Stimulated activated CD4-positive, alpha-beta T cell treated with anti-CD3 and anti-CD28 coated beads, Interleukin-1b, Interleukin-23, amount 100 ng/mL, for 24 hours (primary cell): Measurements from ENCODE around the gene MIOX.
A peak's percentile ranks its signal among the peaks of the same experiment; 100 is the strongest.
"Not testable (repeated sequence)": the region's sequence is repeated elsewhere in the genome, so short reads cannot be mapped to it uniquely, and the experiment has no call there.

ENCODE experiments used
- DNase-seq, 4 experiments: peaks; one replicate each; pipeline ENCODE4 v3.0.0-alpha.2; 2020; ENCODE audit warnings: low read depth in 4 of 4, low spot score in 1 of 4

MIOX gene

DNA sequence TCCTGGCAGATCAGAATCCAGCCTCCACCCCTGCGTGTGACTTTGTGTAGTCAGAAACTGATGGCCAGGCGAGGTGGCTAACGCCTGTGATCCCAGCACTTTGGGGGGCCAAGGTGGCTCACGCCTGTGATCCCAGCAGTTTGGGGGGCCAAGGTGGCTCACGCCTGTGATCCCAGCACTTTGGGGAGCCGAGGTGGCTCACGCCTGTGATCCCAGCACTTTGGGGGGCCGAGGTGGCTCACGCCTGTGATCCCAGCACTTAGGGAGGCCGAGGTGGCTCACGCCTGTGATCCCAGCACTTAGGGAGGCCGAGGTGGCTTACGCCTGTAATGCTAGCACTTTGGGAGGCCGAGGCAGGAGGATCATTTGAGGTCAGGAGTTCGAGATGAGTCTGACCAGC lies 26.5 kb downstream of the MIOX start:
- no peak for DNase-seq

DNA sequence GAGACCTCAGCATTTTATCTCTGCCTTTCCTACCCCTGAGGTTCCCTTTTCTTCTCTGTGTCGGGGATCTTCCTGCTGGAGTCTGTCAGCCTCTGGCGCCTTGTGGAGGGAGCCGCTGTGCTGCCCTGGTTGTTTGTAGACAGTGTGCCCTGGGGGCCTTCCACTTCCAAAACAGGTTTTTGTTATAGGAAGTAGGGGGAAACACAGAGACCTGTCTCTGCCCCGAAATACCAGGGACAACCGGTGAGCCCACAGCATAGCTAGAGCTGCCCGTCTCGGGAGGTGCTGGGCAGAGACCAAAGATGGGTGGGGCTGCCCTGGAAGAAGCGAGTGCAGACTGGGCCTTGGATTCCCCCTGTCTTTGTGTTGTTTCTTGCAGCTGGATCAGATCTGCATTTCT lies 29.4 kb downstream of the MIOX start:
- no peak for DNase-seq

DNA sequence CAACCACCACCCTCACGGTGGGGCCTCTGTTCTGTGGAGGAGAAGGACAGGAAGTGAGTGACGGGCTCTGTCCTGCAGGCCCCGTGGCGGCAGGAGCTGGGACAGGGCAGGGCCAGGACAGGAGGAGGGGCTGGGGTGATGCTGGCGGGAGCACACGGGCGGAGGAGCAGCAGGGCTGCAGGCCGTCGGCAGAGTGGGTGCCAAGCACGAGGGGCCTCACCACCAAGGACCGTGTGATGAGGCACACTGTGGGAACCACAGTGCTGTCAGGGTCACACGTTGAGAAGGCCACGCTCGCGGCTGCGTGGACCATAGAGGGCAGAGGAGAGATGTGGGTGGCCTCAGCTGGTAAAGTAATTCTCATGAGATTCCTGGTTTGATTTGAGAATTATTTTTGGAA lies 30.2 kb downstream of the MIOX start:
- DNase-seq = no peak

DNA sequence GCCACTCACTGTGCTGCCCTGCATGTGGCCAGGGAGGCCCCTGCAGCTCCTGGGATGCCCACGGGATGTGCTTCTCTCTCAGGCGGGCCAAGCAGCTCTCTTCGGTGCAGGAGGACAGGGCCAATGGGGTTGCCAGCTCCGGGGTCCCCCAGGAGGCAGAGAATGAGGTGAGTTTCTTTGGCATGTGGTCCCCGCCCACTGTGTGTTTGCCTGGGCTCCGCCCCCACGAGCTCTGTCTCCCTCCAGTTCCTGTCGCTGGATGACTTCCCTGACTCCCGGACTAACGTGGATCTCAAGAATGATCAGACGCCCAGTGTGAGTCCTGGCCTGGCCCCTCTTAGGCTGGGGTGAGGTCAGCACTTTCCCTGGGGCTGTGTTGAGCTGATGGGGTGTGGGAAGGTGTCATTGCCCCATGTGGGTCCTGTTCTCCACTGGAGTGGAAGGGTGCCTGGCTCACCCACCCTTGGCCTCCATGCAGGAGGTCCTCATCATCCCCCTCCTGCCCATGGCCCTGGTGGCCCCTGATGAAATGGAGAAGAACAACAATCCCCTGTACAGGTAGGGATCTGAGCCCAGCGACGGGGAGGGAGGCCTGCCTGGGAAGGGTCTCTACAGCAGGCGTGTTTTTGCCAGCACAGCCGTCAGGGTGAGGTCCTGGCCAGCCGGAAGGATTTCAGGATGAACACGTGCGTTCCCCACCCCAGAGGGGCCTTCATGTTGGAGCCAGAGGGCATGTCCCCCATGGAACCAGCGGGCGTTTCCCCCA lies 31.0 kb downstream of the MIOX start:
- DNase-seq = no peak

- DNase-seq = no peak
Measured at GRCh38 chr22:50518606-50519005, 31.9 kb downstream of the MIOX start.

DNA sequence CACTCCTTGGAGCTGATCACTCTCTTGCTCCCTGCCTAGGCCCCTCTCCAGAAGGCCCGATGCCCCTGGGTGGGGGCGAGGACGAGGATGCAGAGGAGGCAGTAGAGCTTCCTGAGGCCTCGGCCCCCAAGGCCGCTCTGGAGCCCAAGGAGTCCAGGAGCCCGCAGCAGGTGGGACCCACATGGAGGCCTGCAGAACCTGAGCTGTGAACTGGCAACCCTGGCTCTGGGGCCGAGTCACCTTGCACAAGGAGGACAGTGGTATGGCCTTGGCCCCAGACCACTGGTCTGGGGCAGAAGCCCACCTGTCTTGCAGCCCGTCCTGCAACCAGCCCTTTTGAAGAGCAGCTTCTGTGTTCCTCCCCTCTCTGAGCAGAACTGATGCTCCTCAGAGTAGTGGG lies 32.5 kb downstream of the MIOX start:
- no peak for DNase-seq

DNA sequence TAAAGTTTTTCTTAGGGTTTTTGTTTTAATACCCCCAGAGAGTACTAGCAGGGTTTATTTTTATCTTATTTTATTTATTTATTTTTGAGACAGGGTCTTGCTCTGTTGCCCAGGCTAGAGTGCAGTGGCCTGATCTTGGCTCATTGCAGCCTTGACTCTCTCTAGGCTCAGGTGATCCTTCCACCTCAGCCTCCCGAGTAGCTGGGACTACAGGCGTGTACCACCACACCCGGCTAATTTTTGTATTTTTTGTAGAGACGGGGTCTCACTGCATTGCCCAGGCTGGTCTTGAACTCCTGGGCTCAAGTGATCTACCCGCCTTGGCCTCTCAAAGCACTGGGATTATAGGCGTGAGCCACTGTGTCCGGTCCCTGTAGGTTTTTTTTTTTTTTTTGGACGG lies 33.5 kb downstream of the MIOX start:
- DNase-seq = not testable (repeated sequence)

GRCh38 chr22:50520826-50521453 lies 34.3 kb downstream of the MIOX start:
- no peak for DNase-seq

- no peak for DNase-seq
Measured at GRCh38 chr22:50521710-50522109, 35.1 kb downstream of the MIOX start.

DNA sequence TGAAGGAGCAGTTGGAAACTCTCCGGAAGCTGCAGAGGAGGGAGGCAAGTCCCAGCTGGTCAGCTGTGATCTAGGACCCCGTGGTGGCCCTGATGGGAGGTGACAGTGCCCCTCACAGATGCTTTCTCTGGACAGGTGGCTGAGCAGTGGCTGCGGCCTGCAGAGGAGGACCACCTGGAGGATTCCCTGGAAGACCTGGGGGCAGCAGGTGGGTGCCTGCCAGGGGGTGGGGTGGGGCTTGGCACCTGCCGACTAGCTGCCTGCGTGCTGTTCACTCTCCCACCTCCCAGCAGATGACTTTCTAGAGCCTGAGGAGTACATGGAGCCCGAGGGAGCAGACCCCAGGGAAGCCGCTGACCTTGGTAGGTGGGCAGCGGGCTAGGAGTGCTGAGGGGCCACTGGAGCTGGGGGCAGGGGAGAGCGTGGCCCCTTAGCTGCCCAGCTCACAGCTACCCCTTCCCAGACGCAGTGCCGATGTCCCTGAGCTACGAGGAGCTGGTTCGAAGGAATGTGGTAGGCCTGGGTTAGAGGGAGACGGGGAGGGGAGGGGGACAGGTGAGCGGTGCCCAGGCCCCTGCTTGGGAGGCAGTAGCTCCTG lies 35.6 kb downstream of the MIOX start:
- DNase-seq = no peak

DNA sequence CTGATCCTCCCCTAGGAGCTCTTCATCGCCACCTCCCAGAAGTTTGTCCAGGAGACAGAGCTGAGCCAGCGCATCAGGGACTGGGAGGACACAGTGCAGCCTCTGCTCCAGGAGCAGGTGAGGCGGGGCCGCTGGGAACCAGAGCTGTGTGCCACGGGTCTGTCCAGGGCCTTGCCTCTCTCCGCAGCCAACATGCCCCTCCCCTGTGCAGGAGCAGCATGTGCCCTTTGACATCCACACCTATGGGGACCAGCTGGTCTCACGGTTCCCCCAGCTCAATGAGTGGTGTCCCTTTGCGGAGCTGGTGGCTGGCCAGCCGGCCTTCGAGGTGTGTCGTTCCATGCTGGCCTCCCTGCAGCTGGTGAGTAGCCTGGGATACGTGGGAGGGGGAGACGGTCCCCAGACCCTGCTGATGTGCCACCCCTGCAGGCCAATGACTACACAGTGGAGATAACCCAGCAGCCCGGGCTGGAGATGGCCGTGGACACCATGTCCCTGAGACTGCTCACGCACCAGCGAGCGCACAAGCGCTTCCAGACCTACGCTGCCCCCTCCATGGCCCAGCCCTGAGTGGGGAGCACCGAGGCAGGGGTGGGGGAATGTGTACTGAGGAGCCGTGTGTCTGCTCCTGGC lies 36.3 kb downstream of the MIOX start:
- DNase-seq = no peak

DNA sequence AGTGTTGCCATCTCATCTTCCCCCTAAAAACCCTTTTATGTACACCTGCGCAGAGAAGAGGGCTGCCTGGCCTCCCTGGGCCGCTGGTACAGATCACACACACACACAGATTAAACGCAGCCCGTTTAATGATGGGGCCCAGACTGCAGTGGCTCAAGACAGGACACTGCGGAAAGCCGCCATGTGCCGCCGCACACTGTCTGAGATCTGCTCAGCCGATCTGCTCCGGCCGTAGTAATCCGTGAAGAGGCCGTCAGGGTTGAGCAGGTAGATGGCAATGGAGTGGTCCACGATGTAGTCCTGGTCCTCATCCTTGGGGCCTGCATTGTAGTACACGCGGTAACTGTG lies 36.8 kb downstream of the MIOX start:
- no peak for DNase-seq

DNA sequence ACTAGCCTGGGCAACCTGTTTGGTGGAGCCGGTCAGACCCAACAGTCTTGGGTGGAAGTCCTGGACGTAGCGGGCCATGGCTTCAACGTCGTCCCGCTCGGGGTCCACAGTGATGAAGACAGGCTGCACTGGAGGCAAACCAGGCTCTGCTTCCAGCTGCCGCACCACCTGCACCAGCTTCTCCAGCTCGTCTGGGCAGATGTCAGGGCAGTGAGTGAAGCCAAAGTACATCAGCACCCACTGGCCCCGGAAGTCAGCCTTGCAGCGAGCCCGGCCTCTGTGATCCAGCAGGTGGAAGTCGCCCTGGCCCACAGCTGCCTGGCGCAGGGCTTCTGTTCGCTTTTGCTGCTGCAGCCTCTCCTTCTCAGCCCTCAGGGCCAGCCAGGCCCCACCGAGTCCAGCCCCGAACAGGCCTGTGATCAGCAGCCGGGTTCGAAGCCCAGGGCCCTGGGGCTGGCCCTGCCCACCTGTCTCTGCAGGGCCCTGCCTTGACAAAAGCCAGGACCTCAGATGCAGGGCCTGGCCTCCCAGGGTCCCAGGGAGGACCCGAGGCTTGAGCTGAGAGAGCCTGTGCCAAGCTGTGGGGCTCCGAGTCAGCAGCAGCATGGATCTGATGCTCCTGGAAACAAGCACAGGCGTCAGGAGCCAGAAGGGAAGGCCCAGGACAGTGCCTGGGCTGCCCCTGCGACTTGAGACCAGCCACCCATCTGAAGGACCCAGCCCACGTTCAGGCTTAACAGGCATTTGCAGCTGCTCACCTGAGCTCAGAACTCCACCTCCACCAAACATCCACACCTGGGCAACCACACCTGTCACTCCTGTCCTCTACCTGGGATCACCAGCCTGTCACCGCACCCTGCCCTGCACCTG lies 37.4 kb downstream of the MIOX start:
- no peak for DNase-seq

GRCh38 chr22:50524676-50525103 lies 38.0 kb downstream of the MIOX start:
- no peak for DNase-seq

GRCh38 chr22:50525104-50525857 lies 38.6 kb downstream of the MIOX start, which contains the start of gene SCO2:
SCO2 (minus strand) TSS chr22:50525598; CDS start chr22:50524411, 1,187 bp downstream.
- peak; percentile 95 to 97 (median 96) for DNase-seq

GRCh38 chr22:50525858-50526107 lies 39.1 kb downstream of the MIOX start:
- DNase-seq = no peak

- DNase-seq = peak; percentile 65 to 88 (median 80)
Measured at GRCh38 chr22:50526108-50526833, 39.6 kb downstream of the MIOX start.

GRCh38 chr22:50526834-50527801 lies 40.5 kb downstream of the MIOX start:
- peak in 1 of 4 experiments; percentile 48 for DNase-seq
